Ishikawa (cell line): Measurements from ENCODE around the gene PHYH.

ENCODE experiments used
- CEBPB ChIP-seq: IDR thresholded peaks from 2 replicates; pipeline ENCODE4 v1.6.1; 2012
- CREB1 ChIP-seq: IDR thresholded peaks from 2 replicates; pipeline ENCODE4 v1.6.1; 2012; ENCODE audit warnings: low read depth
- EP300 ChIP-seq: IDR thresholded peaks from 2 replicates; pipeline ENCODE4 v1.6.1; 2012; ENCODE audit warnings: borderline replicate concordance
- FOXM1 ChIP-seq: IDR thresholded peaks from 2 replicates; pipeline ENCODE4 v1.6.1; 2012; ENCODE audit warnings: low read depth, borderline replicate concordance
- NFIC ChIP-seq: IDR thresholded peaks from 2 replicates; pipeline ENCODE4 v1.6.1; 2012
- RAD21 ChIP-seq: IDR thresholded peaks from 2 replicates; pipeline ENCODE4 v1.6.1; 2012; ENCODE audit warnings: low read depth
- TAF1 ChIP-seq: IDR thresholded peaks from 2 replicates; pipeline ENCODE4 v1.6.1; 2012; ENCODE audit warnings: low read depth, mild to moderate bottlenecking
- TCF12 ChIP-seq: IDR thresholded peaks from 2 replicates; pipeline ENCODE4 v1.6.1; 2012; ENCODE audit warnings: low read depth
- YY1 ChIP-seq: IDR thresholded peaks from 2 replicates; pipeline ENCODE4 v1.6.1; 2012; ENCODE audit warnings: low read depth
- TF ChIP-seq, protein P1 (sequence below): IDR thresholded peaks from 2 replicates; pipeline ENCODE4 v1.6.1; 2012; ENCODE audit warnings: low read depth, mild to moderate bottlenecking
- TF ChIP-seq, protein P2 (sequence below): IDR thresholded peaks from 2 replicates; pipeline ENCODE4 v1.6.1; 2012

DNA sequence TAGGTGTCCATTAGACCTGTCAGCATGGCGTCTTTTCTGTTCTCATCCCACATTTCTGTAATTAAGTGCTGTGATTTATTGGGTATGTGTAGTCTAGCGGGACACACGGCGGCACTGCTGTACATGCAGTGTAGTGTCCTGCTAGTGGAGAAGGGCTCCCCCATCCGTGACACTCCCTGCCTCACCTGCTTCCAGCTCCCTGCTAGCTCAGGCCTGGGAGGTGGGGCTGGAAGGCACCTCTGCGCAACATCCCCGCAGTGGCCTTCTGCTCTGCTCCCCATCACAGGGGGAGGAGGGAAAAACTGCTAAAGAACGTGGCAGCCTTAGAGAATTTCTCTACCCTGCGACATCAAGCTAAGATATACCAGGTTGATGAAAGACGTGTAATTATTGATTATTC lies 28.7 kb upstream of the PHYH start:
- TF ChIP-seq TCF12 (no peak), CEBPB (no peak), RAD21 (no peak), NFIC (no peak), EP300 (no peak), FOXM1 (no peak), YY1 (no peak), CREB1 (no peak), TAF1 (no peak)
- TF ChIP-seq, protein P1, sequence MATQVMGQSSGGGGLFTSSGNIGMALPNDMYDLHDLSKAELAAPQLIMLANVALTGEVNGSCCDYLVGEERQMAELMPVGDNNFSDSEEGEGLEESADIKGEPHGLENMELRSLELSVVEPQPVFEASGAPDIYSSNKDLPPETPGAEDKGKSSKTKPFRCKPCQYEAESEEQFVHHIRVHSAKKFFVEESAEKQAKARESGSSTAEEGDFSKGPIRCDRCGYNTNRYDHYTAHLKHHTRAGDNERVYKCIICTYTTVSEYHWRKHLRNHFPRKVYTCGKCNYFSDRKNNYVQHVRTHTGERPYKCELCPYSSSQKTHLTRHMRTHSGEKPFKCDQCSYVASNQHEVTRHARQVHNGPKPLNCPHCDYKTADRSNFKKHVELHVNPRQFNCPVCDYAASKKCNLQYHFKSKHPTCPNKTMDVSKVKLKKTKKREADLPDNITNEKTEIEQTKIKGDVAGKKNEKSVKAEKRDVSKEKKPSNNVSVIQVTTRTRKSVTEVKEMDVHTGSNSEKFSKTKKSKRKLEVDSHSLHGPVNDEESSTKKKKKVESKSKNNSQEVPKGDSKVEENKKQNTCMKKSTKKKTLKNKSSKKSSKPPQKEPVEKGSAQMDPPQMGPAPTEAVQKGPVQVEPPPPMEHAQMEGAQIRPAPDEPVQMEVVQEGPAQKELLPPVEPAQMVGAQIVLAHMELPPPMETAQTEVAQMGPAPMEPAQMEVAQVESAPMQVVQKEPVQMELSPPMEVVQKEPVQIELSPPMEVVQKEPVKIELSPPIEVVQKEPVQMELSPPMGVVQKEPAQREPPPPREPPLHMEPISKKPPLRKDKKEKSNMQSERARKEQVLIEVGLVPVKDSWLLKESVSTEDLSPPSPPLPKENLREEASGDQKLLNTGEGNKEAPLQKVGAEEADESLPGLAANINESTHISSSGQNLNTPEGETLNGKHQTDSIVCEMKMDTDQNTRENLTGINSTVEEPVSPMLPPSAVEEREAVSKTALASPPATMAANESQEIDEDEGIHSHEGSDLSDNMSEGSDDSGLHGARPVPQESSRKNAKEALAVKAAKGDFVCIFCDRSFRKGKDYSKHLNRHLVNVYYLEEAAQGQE: no peak
- TF ChIP-seq, protein P2, sequence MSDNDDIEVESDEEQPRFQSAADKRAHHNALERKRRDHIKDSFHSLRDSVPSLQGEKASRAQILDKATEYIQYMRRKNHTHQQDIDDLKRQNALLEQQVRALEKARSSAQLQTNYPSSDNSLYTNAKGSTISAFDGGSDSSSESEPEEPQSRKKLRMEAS: no peak
